Thoracic aorta (tissue), 2 donors: Measurements from ENCODE around the gene KCNQ2. TPM values are rescaled to one million over a fixed set of nuclear protein-coding genes. Genes with fewer than 3 reads are reported as not detected.

Source experiments
- ATAC-seq: fragments of 150-250 bp; one replicate; pipeline ENCODE4 v1.8.0; 2017; ENCODE audit warnings: low read depth; ENCODE audit not compliant: insufficient number of reproducible peaks, low FRiP score
- DNase-seq: peaks from one replicate; pipeline ENCODE4 v3.0.0-alpha.2; 2020; ENCODE audit warnings: low spot score
- H3K27ac ChIP-seq, 2 donors: fragments of 200-600 bp; sonication (generic); 1 replicate in 1 of 2; 2 replicates in 1 of 2; pipeline ENCODE4 v1.5.1; 2016; ENCODE audit warnings: mild to moderate bottlenecking in 2 of 2, moderate library complexity in 2 of 2
- H3K27me3 ChIP-seq: fragments of 200-600 bp; sonication (generic); replicated peaks from 2 replicates; pipeline ENCODE4 v1.6.0; 2016; ENCODE audit warnings: mild to moderate bottlenecking; ENCODE audit not compliant: insufficient read depth
- H3K36me3 ChIP-seq: fragments of 200-600 bp; sonication (generic); one replicate; pipeline ENCODE4 v1.5.1; 2016
- H3K4me1 ChIP-seq, 2 donors: fragments of 200-600 bp; sonication (generic); 1 replicate in 1 of 2; 2 replicates in 1 of 2; pipeline versions ENCODE4 v1.5.1 to v1.6.0; 2016; ENCODE audit warnings: low read depth in 2 of 2, mild to moderate bottlenecking in 1 of 2; ENCODE audit not compliant: control insufficient read depth in 1 of 2
- H3K4me3 ChIP-seq: fragments of 200-600 bp; sonication (generic); 2 replicates; pipeline ENCODE4 v1.5.1; 2016; ENCODE audit warnings: mild to moderate bottlenecking
- H3K9me3 ChIP-seq: fragments of 200-600 bp; sonication (generic); 2 replicates; pipeline ENCODE4 v1.5.1; 2016
- total RNA-seq, 2 donors: library from RNA; depleted of rRNA; stranded (reverse); fragments of >200 nt; gene quantifications; one replicate each; pipeline versions ENCODE4 v1.1.0 to v1.2.3, GENCODE V29; 2016
- TF ChIP-seq, protein P1 (sequence below): fragments of 200-600 bp; sonication (generic); IDR thresholded peaks from one replicate; pipeline ENCODE4 v1.5.1; 2019; ENCODE audit warnings: antibody characterized with exemption

Gene KCNQ2
- total RNA-seq, 2 donors from 2014 or later = not detected

DNA sequence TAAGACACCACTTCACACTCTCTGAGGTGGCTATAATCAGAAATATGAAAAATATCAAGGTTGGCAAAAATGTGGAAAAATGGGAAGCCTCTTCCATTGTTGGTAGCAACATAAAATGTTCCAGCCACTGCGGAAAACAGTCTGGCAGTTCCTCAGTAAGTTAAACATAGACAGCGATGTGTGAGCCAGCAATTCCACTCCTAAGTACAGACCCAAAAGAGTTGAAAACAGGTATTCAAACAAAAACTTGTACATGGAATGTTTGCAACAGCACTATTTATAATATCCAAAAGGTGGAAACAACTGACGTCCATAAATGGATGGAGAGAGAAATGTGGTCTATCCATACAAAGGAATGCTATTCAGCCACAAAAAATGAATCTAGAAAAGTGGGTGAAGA is 40.8 kb upstream of the KCNQ2 start:
- H3K4me1 ChIP-seq = no peaks in the 10 kb centered on the region
- H3K27ac ChIP-seq = no peak overlapping the region
- ATAC-seq = no peak
- no peaks in the 10 kb centered on the region for H3K9me3 ChIP-seq
- DNase-seq = no peak
- no peaks in the 10 kb centered on the region for H3K36me3 ChIP-seq
- TF ChIP-seq, protein P1, sequence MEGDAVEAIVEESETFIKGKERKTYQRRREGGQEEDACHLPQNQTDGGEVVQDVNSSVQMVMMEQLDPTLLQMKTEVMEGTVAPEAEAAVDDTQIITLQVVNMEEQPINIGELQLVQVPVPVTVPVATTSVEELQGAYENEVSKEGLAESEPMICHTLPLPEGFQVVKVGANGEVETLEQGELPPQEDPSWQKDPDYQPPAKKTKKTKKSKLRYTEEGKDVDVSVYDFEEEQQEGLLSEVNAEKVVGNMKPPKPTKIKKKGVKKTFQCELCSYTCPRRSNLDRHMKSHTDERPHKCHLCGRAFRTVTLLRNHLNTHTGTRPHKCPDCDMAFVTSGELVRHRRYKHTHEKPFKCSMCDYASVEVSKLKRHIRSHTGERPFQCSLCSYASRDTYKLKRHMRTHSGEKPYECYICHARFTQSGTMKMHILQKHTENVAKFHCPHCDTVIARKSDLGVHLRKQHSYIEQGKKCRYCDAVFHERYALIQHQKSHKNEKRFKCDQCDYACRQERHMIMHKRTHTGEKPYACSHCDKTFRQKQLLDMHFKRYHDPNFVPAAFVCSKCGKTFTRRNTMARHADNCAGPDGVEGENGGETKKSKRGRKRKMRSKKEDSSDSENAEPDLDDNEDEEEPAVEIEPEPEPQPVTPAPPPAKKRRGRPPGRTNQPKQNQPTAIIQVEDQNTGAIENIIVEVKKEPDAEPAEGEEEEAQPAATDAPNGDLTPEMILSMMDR = no peak
- no peaks in the 10 kb centered on the region for H3K27me3 ChIP-seq
- H3K4me3 ChIP-seq = no peak overlapping the region

DNA sequence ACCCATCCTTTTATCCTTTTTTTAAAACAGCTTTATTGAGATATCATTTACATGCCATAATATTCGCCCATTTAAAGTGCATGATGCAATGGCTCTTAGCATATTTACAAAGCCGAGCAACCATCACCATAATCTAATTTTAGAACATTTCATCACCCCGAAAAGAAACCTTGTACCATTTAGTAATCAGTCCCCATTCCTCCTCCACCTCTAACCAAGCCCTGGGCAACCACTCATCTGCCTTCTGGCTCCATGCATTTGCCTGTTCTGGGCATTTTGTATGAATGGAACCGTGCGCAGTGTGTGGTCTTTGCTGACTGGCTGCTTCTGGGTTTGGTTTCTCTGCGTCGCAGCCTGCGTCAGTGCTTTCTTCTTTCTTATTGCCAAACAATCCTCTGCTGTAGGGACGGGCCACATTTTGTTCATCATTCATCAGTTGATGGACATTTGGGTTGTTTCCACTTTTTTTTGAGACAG is 36.7 kb upstream of the KCNQ2 start:
- TF ChIP-seq, protein P1 = no peak
- no peaks in the 10 kb centered on the region for H3K9me3 ChIP-seq
- no peak overlapping the region for H3K27ac ChIP-seq
- H3K27me3 ChIP-seq = no peaks in the 10 kb centered on the region
- H3K36me3 ChIP-seq = no peaks in the 10 kb centered on the region
- no peak for DNase-seq
- no peak overlapping the region for H3K4me3 ChIP-seq
- no peaks in the 10 kb centered on the region for H3K4me1 ChIP-seq
- ATAC-seq = no peak

DNA sequence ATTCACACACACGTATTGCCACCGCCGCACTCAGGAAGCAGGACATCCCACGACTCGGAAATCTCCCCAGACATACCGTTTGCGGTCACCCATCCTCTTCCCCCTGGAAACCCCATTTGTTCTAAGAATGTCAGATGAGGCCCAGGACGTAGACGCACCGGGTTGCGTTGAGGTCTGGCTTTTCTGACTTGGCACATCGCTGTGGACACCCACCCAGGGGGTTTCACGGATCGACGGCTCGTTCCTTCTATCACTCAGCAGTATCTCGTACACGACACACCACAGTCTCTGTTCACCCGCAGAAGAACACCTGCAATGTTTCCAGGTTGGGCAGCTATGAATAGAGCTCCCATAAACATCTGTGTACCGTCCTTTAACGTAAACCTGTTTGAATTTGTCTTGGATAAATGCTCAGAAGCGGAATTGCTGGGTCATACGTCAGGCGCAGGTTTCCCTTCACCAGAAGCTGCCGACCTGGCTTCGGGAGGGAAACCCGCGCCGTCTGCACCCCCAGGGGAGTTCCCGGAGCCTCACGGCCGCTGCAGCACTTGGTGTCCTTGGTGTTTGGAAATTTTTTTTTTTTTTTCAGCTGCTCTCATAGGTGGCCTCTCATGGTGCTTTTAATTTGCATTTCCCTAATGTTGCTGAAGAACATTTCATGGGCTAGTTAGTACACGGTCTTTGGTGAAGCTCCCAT is 35.8 kb upstream of the KCNQ2 start:
- no peak overlapping the region for H3K27ac ChIP-seq
- H3K27me3 ChIP-seq = no peaks in the 10 kb centered on the region
- ATAC-seq (no peak), DNase-seq (no peak)
- H3K9me3 ChIP-seq = no peaks in the 10 kb centered on the region
- TF ChIP-seq, protein P1 = no peak
- no peaks in the 10 kb centered on the region for H3K4me1 ChIP-seq
- H3K36me3 ChIP-seq = no peaks in the 10 kb centered on the region
- no peak overlapping the region for H3K4me3 ChIP-seq

DNA sequence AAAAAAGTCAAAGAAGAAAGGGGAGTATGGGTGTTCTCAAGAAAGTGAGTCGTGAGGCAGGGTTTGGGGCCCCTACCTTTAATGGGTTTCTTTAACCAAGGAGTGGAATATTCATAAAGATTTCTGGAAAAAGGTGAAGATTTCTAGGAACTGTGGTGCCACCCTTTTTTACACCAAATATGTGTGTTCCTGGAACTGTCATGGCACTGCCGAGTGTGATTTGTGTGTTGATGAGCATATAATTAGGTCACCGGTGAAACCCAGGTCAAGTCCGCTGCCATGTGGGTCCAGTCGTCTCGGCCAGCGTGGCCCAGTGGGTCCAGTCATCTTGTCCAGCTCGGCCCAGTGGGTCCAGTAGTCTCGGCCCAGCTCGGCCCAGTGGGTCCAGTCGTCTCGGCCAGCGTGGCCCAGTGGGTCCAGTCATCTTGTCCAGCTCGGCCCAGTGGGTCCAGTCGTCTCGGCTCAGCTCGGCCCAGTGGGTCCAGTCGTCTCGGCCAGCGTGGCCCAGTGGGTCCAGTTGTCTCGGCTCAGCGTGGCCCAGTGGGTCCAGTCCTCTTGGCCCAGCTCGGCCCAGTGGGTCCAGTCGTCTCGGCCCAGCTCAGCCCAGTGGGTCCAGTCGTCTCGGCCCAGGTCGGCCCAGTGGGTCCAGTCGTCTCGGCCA is 34.8 kb upstream of the KCNQ2 start:
- H3K36me3 ChIP-seq = no peaks in the 10 kb centered on the region
- ATAC-seq = no peak
- H3K27ac ChIP-seq = no peak overlapping the region
- H3K4me3 ChIP-seq = no peak overlapping the region
- H3K4me1 ChIP-seq = no peaks in the 10 kb centered on the region
- no peaks in the 10 kb centered on the region for H3K27me3 ChIP-seq
- TF ChIP-seq, protein P1 = no peak
- DNase-seq = no peak
- H3K9me3 ChIP-seq = no peaks in the 10 kb centered on the region

DNA sequence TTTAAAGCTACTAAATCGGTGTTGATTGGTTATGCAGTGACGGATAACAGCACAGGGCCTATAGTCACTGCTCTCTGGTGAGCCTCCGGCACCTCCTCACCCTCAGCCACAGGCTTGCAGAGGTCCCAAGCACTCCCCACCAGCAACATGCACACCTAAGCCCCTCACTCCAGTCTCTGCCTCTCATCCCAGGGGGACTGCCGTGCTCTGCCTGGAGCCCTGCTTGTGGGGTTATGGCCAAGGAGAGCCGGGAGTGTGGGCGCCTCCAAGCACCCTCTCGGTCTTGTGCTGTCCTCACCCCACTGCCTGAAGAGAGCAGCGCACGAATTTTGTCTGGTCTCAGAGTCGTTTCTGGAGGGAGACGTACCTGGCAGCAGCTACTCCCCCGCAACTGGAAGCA is 33.3 kb upstream of the KCNQ2 start:
- no peaks in the 10 kb centered on the region for H3K4me1 ChIP-seq
- no peak overlapping the region for H3K4me3 ChIP-seq
- H3K27me3 ChIP-seq = no peaks in the 10 kb centered on the region
- DNase-seq (no peak), ATAC-seq (no peak)
- no peaks in the 10 kb centered on the region for H3K36me3 ChIP-seq
- H3K9me3 ChIP-seq = no peaks in the 10 kb centered on the region
- TF ChIP-seq, protein P1 = no peak
- H3K27ac ChIP-seq = no peak overlapping the region
